ENCODE data around the gene MYADM. TPM values are rescaled to one million over a fixed set of nuclear protein-coding genes. Genes with fewer than 3 reads are reported as not detected.
A peak's percentile ranks its signal among the peaks of the same experiment; 100 is the strongest.

Gene MYADM
- total and polyA plus RNA-seq, 4 experiments from 2014 or later: 38.5 to 67.9 (median 44.0) TPM

- Histone ChIP-seq H3K4me1 (ENCODE audit: insufficient read depth, low read length) (no peaks in the 10 kb centered on the region), H3K9me3 (ENCODE audit: control insufficient read depth in 1 of 2, low read length in 2 of 2) (no peaks in the 10 kb centered on the region), H3K4me3 (ENCODE audit: low read length in 2 of 2) (no peak overlapping the region), H3K27ac (ENCODE audit: low read depth, low read length) (no peak overlapping the region), H3K27me3 (ENCODE audit: insufficient read depth, low read length) (no peaks in the 10 kb centered on the region), H3K36me3 (ENCODE audit: insufficient read depth, low read length) (no peaks in the 10 kb centered on the region)
- ChIA-PET CTCF (ENCODE audit: partially characterized antibody) (interaction anchor here (0.6 to 0.8 kb wide), 2 partner anchors 54 to 105 kb away, joined by 3 read pairs; no protein-coding TSS in a partner anchor), POLR2A (ENCODE audit: partially characterized antibody) (no interaction called here)
- intact Hi-C loops (cut with micrococcal nuclease): no loop called here
- H3K27me3 Mint-ChIP-seq: peaks cover 38 to 43% of the 10 kb centered on the region in 2 donors
- DNase-seq: no peak
- peaks cover 0 to 7% (median 0%) of the 10 kb centered on the region in 8 donors for H3K9me3 Mint-ChIP-seq
- no peak overlapping the region for H3K4me3 Mint-ChIP-seq
- H3K36me3 Mint-ChIP-seq: no peaks in the 10 kb centered on the region
- no peak overlapping the region for H3K27ac Mint-ChIP-seq
- peaks cover 0 to 4% (median 1%) of the 10 kb centered on the region in 4 donors for H3K4me1 Mint-ChIP-seq
Measured at GRCh38 chr19:53897459-53897858, 29.8 kb downstream of the MYADM start.

GRCh38 chr19:53898166-53898565 is 30.5 kb downstream of the MYADM start:
- no peak overlapping the region for H3K4me3 Mint-ChIP-seq
- POLR2A ChIA-PET (ENCODE audit: partially characterized antibody): no interaction called here
- intact Hi-C loops (cut with micrococcal nuclease): no loop called here
- H3K27me3 Mint-ChIP-seq: peaks cover 35 to 41% of the 10 kb centered on the region in 2 donors
- H3K4me1 Mint-ChIP-seq: peaks cover 1 to 4% (median 4%) of the 10 kb centered on the region in 4 donors
- H3K27ac Mint-ChIP-seq: no peak overlapping the region
- peaks cover 0 to 7% (median 1%) of the 10 kb centered on the region in 8 donors for H3K9me3 Mint-ChIP-seq
- DNase-seq: peak in 1 of 5 donors; percentile 28
- Histone ChIP-seq H3K27me3 (ENCODE audit: insufficient read depth, low read length) (no peaks in the 10 kb centered on the region), H3K36me3 (ENCODE audit: insufficient read depth, low read length) (no peaks in the 10 kb centered on the region), H3K4me3 (ENCODE audit: low read length in 2 of 2) (no peak overlapping the region), H3K9me3 (ENCODE audit: control insufficient read depth in 1 of 2, low read length in 2 of 2) (no peaks in the 10 kb centered on the region), H3K27ac (ENCODE audit: low read depth, low read length) (no peak overlapping the region), H3K4me1 (ENCODE audit: insufficient read depth, low read length) (no peaks in the 10 kb centered on the region)
- CTCF ChIA-PET (ENCODE audit: partially characterized antibody): no interaction called here
- no peaks in the 10 kb centered on the region for H3K36me3 Mint-ChIP-seq

GRCh38 chr19:53898636-53899341 is 31.1 kb downstream of the MYADM start:
- H3K4me1 Mint-ChIP-seq: peaks cover 1 to 7% (median 4%) of the 10 kb centered on the region in 4 donors
- no peak overlapping the region for H3K4me3 Mint-ChIP-seq
- ChIA-PET POLR2A (ENCODE audit: partially characterized antibody) (no interaction called here), CTCF (ENCODE audit: partially characterized antibody) (no interaction called here)
- no peak overlapping the region for H3K27ac Mint-ChIP-seq
- H3K4me1 ChIP-seq (ENCODE audit: insufficient read depth, low read length): no peaks in the 10 kb centered on the region
- peak in 1 of 5 donors; percentile 19 for DNase-seq
- H3K9me3 Mint-ChIP-seq: peaks cover 0 to 7% (median 1%) of the 10 kb centered on the region in 8 donors
- peaks cover 33 to 42% of the 10 kb centered on the region in 2 donors for H3K27me3 Mint-ChIP-seq
- H3K27ac ChIP-seq (ENCODE audit: low read depth, low read length): no peak overlapping the region
- H3K36me3 ChIP-seq (ENCODE audit: insufficient read depth, low read length): no peaks in the 10 kb centered on the region
- H3K36me3 Mint-ChIP-seq: no peaks in the 10 kb centered on the region
- H3K27me3 ChIP-seq (ENCODE audit: insufficient read depth, low read length): no peaks in the 10 kb centered on the region
- intact Hi-C loops (cut with micrococcal nuclease): no loop called here
- no peaks in the 10 kb centered on the region for H3K9me3 ChIP-seq (ENCODE audit: control insufficient read depth in 1 of 2, low read length in 2 of 2)
- no peak overlapping the region for H3K4me3 ChIP-seq (ENCODE audit: low read length in 2 of 2)

- no peaks in the 10 kb centered on the region for H3K27me3 ChIP-seq (ENCODE audit: insufficient read depth, low read length)
- no peak overlapping the region for H3K27ac ChIP-seq (ENCODE audit: low read depth, low read length)
- CTCF ChIA-PET (ENCODE audit: partially characterized antibody): no interaction called here
- H3K4me1 Mint-ChIP-seq: peaks cover 4 to 18% (median 4%) of the 10 kb centered on the region in 4 donors
- no peak overlapping the region for H3K4me3 Mint-ChIP-seq
- H3K27ac Mint-ChIP-seq: peak overlapping the region in 1 of 7 donors; percentile 49
- H3K9me3 ChIP-seq (ENCODE audit: control insufficient read depth in 1 of 2, low read length in 2 of 2): no peaks in the 10 kb centered on the region
- DNase-seq: peak in 1 of 5 donors; percentile 11
- H3K9me3 Mint-ChIP-seq: peaks cover 0 to 7% (median 1%) of the 10 kb centered on the region in 8 donors
- no peak overlapping the region for H3K4me3 ChIP-seq (ENCODE audit: low read length in 2 of 2)
- no peaks in the 10 kb centered on the region for H3K4me1 ChIP-seq (ENCODE audit: insufficient read depth, low read length)
- no peaks in the 10 kb centered on the region for H3K36me3 ChIP-seq (ENCODE audit: insufficient read depth, low read length)
- no peaks in the 10 kb centered on the region for H3K36me3 Mint-ChIP-seq
- peaks cover 32 to 50% of the 10 kb centered on the region in 2 donors for H3K27me3 Mint-ChIP-seq
- intact Hi-C loops (cut with micrococcal nuclease): loop anchor here (10.0 kb wide), 1 partner anchor 124 kb away; no protein-coding TSS in a partner anchor
- POLR2A ChIA-PET (ENCODE audit: partially characterized antibody): no interaction called here
Measured at GRCh38 chr19:53900191-53900860, 32.6 kb downstream of the MYADM start.

- Mint-ChIP-seq H3K36me3 (no peaks in the 10 kb centered on the region), H3K27me3 (peaks cover 39 to 58% of the 10 kb centered on the region in 2 donors), H3K9me3 (peaks cover 0 to 10% (median 1%) of the 10 kb centered on the region in 8 donors), H3K4me1 (peaks cover 13 to 36% (median 18%) of the 10 kb centered on the region in 4 donors), H3K4me3 (peak overlapping the region in 1 of 8 donors; percentile 21), H3K27ac (peak overlapping the region in 2 of 7 donors; percentile 51 to 83)
- peak; percentile 48 to 58 (median 57) for DNase-seq
- POLR2A ChIA-PET (ENCODE audit: partially characterized antibody): no interaction called here
- Histone ChIP-seq H3K4me1 (ENCODE audit: insufficient read depth, low read length) (peaks cover 8% of the 10 kb centered on the region), H3K27me3 (ENCODE audit: insufficient read depth, low read length) (peaks cover 14% of the 10 kb centered on the region), H3K27ac (ENCODE audit: low read depth, low read length) (no peak overlapping the region), H3K4me3 (ENCODE audit: low read length in 2 of 2) (no peak overlapping the region), H3K36me3 (ENCODE audit: insufficient read depth, low read length) (no peaks in the 10 kb centered on the region), H3K9me3 (ENCODE audit: control insufficient read depth in 1 of 2, low read length in 2 of 2) (no peaks in the 10 kb centered on the region)
- CTCF ChIA-PET (ENCODE audit: partially characterized antibody): interaction anchor here (1.1 to 1.8 kb wide), 3 partner anchors 10 to 121 kb away, joined by 3 to 5 read pairs (median 3); no protein-coding TSS in a partner anchor
- intact Hi-C loops (cut with micrococcal nuclease): loop anchor here (1.0 to 10.0 kb wide), 2 partner anchors 24 to 122 kb away; no protein-coding TSS in a partner anchor
Measured at GRCh38 chr19:53903055-53903680, 35.5 kb downstream of the MYADM start.

- H3K9me3 ChIP-seq (ENCODE audit: control insufficient read depth in 1 of 2, low read length in 2 of 2): no peaks in the 10 kb centered on the region
- H3K9me3 Mint-ChIP-seq: peaks cover 0 to 13% (median 3%) of the 10 kb centered on the region in 8 donors
- no peak overlapping the region for H3K27ac ChIP-seq (ENCODE audit: low read depth, low read length)
- no peaks in the 10 kb centered on the region for H3K36me3 ChIP-seq (ENCODE audit: insufficient read depth, low read length)
- peak overlapping the region in 1 of 7 donors; percentile 54 for H3K27ac Mint-ChIP-seq
- CTCF ChIA-PET (ENCODE audit: partially characterized antibody): interaction anchor here (1.0 to 1.8 kb wide), 3 partner anchors 8 to 46 kb away, joined by 3 to 5 read pairs (median 3); no protein-coding TSS in a partner anchor
- peaks cover 39 to 53% of the 10 kb centered on the region in 2 donors for H3K27me3 Mint-ChIP-seq
- peaks cover 16% of the 10 kb centered on the region for H3K4me1 ChIP-seq (ENCODE audit: insufficient read depth, low read length)
- no peak overlapping the region for H3K4me3 Mint-ChIP-seq
- DNase-seq: peak in 1 of 5 donors; percentile 10
- POLR2A ChIA-PET (ENCODE audit: partially characterized antibody): interaction anchor here (0.6 kb wide), 1 partner anchor 38 kb away, joined by 3 read pairs; the partner anchor contains the start of gene MYADM
- H3K36me3 Mint-ChIP-seq: peaks cover 0 to 3% of the 10 kb centered on the region in 2 donors
- H3K4me1 Mint-ChIP-seq: peaks cover 18 to 44% (median 24%) of the 10 kb centered on the region in 4 donors
- H3K4me3 ChIP-seq (ENCODE audit: low read length in 2 of 2): no peak overlapping the region
- peaks cover 24% of the 10 kb centered on the region for H3K27me3 ChIP-seq (ENCODE audit: insufficient read depth, low read length)
- intact Hi-C loops (cut with micrococcal nuclease): loop anchor here (10.0 kb wide), 1 partner anchor 120 kb away; no protein-coding TSS in a partner anchor
Measured at GRCh38 chr19:53904909-53905308, 37.2 kb downstream of the MYADM start.

Data from CD4-positive, alpha-beta memory T cell (primary cell).